ENCODE data around the gene ZAR1. TPM values are rescaled to one million over a fixed set of nuclear protein-coding genes. Genes with fewer than 3 reads are reported as not detected.
"Not testable (repeated sequence)": the region's sequence is repeated elsewhere in the genome, so short reads cannot be mapped to it uniquely, and the experiment has no call there.

The ZAR1 gene
- not detected for total RNA-seq

GRCh38 chr4:48490012-48490679 is at the start of gene ZAR1:
ZAR1 (plus strand) TSS chr4:48490252; CDS start chr4:48490292, 40 bp downstream.
- DNase-seq = no peak

- DNase-seq = not testable (repeated sequence)
Measured at GRCh38 chr4:48440914-48441313, 49.1 kb upstream of the ZAR1 start.

GRCh38 chr4:48445704-48446103 is 44.3 kb upstream of the ZAR1 start:
- no peak for DNase-seq

- no peak for DNase-seq
Measured at GRCh38 chr4:48446642-48447041, 43.4 kb upstream of the ZAR1 start.

GRCh38 chr4:48449151-48449550 is 40.9 kb upstream of the ZAR1 start:
- DNase-seq = no peak

- no peak for DNase-seq
Measured at GRCh38 chr4:48450740-48451139, 39.3 kb upstream of the ZAR1 start.

GRCh38 chr4:48451656-48452055 is 38.4 kb upstream of the ZAR1 start:
- not testable (repeated sequence) for DNase-seq

- no peak for DNase-seq
Measured at GRCh38 chr4:48454591-48454990, 35.5 kb upstream of the ZAR1 start.

GRCh38 chr4:48461000-48461399 is 29.1 kb upstream of the ZAR1 start:
- no peak for DNase-seq

GRCh38 chr4:48462363-48462762 is 27.7 kb upstream of the ZAR1 start:
- DNase-seq = no peak

GRCh38 chr4:48467442-48467841 is 22.6 kb upstream of the ZAR1 start:
- DNase-seq = no peak

- no peak for DNase-seq
Measured at GRCh38 chr4:48467891-48468290, 22.2 kb upstream of the ZAR1 start.

- DNase-seq = no peak
Measured at GRCh38 chr4:48470137-48470536, 19.9 kb upstream of the ZAR1 start.

- DNase-seq = no peak
Measured at GRCh38 chr4:48470570-48470969, 19.5 kb upstream of the ZAR1 start.

- DNase-seq = no peak
Measured at GRCh38 chr4:48472794-48473193, 17.3 kb upstream of the ZAR1 start.

GRCh38 chr4:48475770-48476169 is 14.3 kb upstream of the ZAR1 start:
- no peak for DNase-seq

GRCh38 chr4:48478273-48478672 is 11.8 kb upstream of the ZAR1 start:
- no peak for DNase-seq

GRCh38 chr4:48481581-48481980 is 8.5 kb upstream of the ZAR1 start:
- no peak for DNase-seq

- no peak for DNase-seq
Measured at GRCh38 chr4:48483006-48483776, 6.9 kb upstream of the ZAR1 start, which contains the start of gene SLC10A4. SLC10A4 (plus strand) TSS chr4:48483343; CDS start chr4:48483562, 219 bp downstream.

GRCh38 chr4:48483777-48484493 is 6.1 kb upstream of the ZAR1 start:
- DNase-seq = no peak

- DNase-seq = no peak
Measured at GRCh38 chr4:48484494-48485168, 5.4 kb upstream of the ZAR1 start.

GRCh38 chr4:48489683-48490011 is 405 bp upstream of the ZAR1 start:
- no peak for DNase-seq
